Testis (tissue), 3 donors: ENCODE measurements around the gene GATA6. TPM values are rescaled to one million over a fixed set of nuclear protein-coding genes. Genes with fewer than 3 reads are reported as not detected.

Source experiments
- DNase-seq: peaks from one replicate; pipeline ENCODE4 v3.0.0-alpha.2; 2019
- H3K27ac ChIP-seq, 2 donors: fragments of 200-600 bp; sonication (generic); one replicate each; pipeline ENCODE4 v1.5.1; 2019
- H3K27me3 ChIP-seq: fragments of 200-600 bp; sonication (generic); one replicate; pipeline ENCODE4 v1.5.1; 2019
- H3K36me3 ChIP-seq: fragments of 200-600 bp; sonication (generic); one replicate; pipeline ENCODE4 v1.5.1; 2017; ENCODE audit warnings: low read depth; ENCODE audit errors: missing control alignments
- H3K4me1 ChIP-seq: fragments of 200-600 bp; sonication (generic); one replicate; pipeline ENCODE4 v1.5.1; 2019
- H3K4me3 ChIP-seq, 2 donors: fragments of 200-600 bp; sonication (generic); one replicate each; pipeline ENCODE4 v1.5.1; 2017 to 2019
- H3K9me3 ChIP-seq: fragments of 200-600 bp; sonication (generic); one replicate; pipeline ENCODE4 v1.5.1; 2017
- POLR2A ChIP-seq: fragments of 450-650 bp; IDR thresholded peaks from one replicate; pipeline ENCODE4 v1.6.1; 2017; ENCODE audit warnings: antibody characterized with exemption, mild to moderate bottlenecking, moderate library complexity
- WGBS, 2 donors: methylation state at CpG; one replicate each; pipeline ENCODE4 v1.1.5; 2018; 5-methylcytosine and 5-hydroxymethylcytosine counted together
- intact Hi-C: fragments of 100-400 bp; cut with DNase I; formaldehyde crosslinking; loops from one replicate; pipeline ENCODE4 v1.15.1; 2023; ENCODE audit warnings: low total_unique reads
- polyA plus RNA-seq: library from polyadenylated mRNA; stranded (reverse); fragments of 350-450 nt; fragmentation: Illumina TruSeq; extraction: RNeasy Lipid Tissue Mini Kit (QIAGEN cat#74804); gene quantifications from one replicate; pipeline ENCODE4 v1.2.3, GENCODE V29; 2014; ENCODE audit warnings: low read depth, low replicate concordance; ENCODE audit not compliant: insufficient read depth
- total RNA-seq, 2 donors: library from RNA; depleted of rRNA; stranded (reverse); fragments of >200 nt; gene quantifications; one replicate each; pipeline ENCODE4 v1.2.3, GENCODE V29; 2016
- TF ChIP-seq, protein P1 (sequence below), 3 experiments: fragments of 450-650 bp in 2 of 3; fragments of 200-600 bp in 1 of 3; sonication (generic) in 1 of 3; IDR thresholded peaks; one replicate each; pipeline ENCODE4 v1.5.1; 2016 to 2019; ENCODE audit warnings: antibody characterized with exemption in 3 of 3, mild to moderate bottlenecking in 2 of 3, moderate library complexity in 1 of 3

GATA6 gene
- total and polyA plus RNA-seq, 3 donors from 2014 or later, result 13.8 to 54.6 (median 50.5) TPM

DNA sequence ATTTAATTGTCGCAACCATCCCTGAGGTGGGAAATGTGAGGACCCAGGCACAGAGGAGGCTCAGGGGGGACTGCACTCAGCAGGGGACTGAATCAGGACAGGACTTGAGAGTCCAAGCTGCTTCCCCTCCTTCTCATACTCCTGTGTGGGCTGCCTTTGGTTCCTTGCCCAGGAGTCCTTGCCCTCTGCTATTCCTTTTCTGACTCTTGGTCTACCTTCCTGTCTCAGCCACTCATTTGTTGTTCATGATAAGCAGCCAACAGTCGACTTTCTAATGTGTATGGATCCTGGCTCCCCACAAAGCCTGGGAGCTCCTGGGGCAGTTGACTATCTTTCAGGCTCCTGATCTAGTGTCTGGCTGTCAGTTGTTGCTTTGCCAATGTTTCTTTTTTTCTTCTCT lies 28.3 kb downstream of the GATA6 start:
- no peaks in the 10 kb centered on the region for H3K9me3 ChIP-seq
- intact Hi-C loops, result no loop called here
- no peak overlapping the region for H3K4me3 ChIP-seq
- H3K27ac ChIP-seq, result no peak overlapping the region
- H3K27me3 ChIP-seq, result no peaks in the 10 kb centered on the region
- H3K4me1 ChIP-seq, result peaks cover 13% of the 10 kb centered on the region
- TF ChIP-seq POLR2A, result no peak
- TF ChIP-seq, protein P1, sequence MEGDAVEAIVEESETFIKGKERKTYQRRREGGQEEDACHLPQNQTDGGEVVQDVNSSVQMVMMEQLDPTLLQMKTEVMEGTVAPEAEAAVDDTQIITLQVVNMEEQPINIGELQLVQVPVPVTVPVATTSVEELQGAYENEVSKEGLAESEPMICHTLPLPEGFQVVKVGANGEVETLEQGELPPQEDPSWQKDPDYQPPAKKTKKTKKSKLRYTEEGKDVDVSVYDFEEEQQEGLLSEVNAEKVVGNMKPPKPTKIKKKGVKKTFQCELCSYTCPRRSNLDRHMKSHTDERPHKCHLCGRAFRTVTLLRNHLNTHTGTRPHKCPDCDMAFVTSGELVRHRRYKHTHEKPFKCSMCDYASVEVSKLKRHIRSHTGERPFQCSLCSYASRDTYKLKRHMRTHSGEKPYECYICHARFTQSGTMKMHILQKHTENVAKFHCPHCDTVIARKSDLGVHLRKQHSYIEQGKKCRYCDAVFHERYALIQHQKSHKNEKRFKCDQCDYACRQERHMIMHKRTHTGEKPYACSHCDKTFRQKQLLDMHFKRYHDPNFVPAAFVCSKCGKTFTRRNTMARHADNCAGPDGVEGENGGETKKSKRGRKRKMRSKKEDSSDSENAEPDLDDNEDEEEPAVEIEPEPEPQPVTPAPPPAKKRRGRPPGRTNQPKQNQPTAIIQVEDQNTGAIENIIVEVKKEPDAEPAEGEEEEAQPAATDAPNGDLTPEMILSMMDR (IDR thresholded peaks at IDR 0.05), result no peak
- H3K36me3 ChIP-seq, result no peaks in the 10 kb centered on the region
- 64 to 70% methylated on average over 2 of the region's 2 CpGs for WGBS, 2 donors
- no peak for DNase-seq

DNA sequence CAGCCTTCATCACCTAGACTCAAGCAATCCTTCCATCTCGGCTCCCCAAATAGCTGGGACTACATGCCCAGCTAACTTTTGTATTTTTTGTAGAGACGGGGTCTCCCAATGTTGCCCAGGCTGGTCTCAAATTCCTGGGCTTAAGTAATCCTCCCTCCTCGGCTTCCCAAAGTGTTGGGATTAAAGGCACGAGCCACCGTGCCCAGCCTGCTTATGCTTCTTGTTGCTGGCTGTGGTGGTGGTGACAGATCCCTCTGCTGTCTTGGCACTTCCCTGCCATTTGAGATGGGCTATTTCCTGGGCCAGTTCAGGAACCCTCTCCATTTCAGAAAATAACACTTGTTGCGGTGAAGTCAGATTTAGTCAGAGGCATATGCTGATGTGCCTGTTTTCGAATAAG lies 28.8 kb downstream of the GATA6 start:
- no peaks in the 10 kb centered on the region for H3K36me3 ChIP-seq
- WGBS, 2 donors, result 93 to 94% methylated on average over 7 of the region's 7 CpGs
- no peaks in the 10 kb centered on the region for H3K27me3 ChIP-seq
- TF ChIP-seq POLR2A, result no peak
- TF ChIP-seq, protein P1 (IDR thresholded peaks at IDR 0.05), result no peak
- no peak overlapping the region for H3K4me3 ChIP-seq
- H3K9me3 ChIP-seq, result no peaks in the 10 kb centered on the region
- H3K4me1 ChIP-seq, result peaks cover 8% of the 10 kb centered on the region
- no peak for DNase-seq
- intact Hi-C loops, result no loop called here
- no peak overlapping the region for H3K27ac ChIP-seq

DNA sequence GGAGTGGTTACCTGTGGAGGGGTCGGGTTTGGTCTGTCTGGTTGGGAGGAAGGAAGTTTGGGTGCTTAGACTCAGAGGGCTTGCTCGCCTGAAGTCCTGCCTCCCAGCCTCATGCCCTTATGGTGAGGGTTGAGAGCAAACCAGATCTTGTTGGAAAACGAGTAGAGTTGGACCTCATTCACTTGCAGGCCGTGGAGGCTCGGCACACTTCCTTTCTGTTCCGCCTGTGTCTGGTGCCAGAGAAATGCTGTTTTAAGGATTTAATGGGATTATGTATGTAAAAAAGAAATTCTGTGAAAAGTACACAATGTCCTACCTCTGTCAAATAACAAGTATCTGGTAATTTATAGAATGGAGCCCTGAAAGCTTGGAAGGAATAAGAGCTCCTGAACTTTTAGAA lies 29.6 kb downstream of the GATA6 start:
- no peak for DNase-seq
- Histone ChIP-seq H3K27ac (no peak overlapping the region), H3K4me3 (no peak overlapping the region), H3K27me3 (no peaks in the 10 kb centered on the region), H3K36me3 (no peaks in the 10 kb centered on the region), H3K4me1 (peaks cover 7% of the 10 kb centered on the region), H3K9me3 (no peaks in the 10 kb centered on the region)
- intact Hi-C loops, result no loop called here
- WGBS, 2 donors, result 53 to 72% methylated on average over 6 of the region's 6 CpGs
- TF ChIP-seq, protein P1 (IDR thresholded peaks at IDR 0.05), result no peak
- no peak for TF ChIP-seq POLR2A

DNA sequence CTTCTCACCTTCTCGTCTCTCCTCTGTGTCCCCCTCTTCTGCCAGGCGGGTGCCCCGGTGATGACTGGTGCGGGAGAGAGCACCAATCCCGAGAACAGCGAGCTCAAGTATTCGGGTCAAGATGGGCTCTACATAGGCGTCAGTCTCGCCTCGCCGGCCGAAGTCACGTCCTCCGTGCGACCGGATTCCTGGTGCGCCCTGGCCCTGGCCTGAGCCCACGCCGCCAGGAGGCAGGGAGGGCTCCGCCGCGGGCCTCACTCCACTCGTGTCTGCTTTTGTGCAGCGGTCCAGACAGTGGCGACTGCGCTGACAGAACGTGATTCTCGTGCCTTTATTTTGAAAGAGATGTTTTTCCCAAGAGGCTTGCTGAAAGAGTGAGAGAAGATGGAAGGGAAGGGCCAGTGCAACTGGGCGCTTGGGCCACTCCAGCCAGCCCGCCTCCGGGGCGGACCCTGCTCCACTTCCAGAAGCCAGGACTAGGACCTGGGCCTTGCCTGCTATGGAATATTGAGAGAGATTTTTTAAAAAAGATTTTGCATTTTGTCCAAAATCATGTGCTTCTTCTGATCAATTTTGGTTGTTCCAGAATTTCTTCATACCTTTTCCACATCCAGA lies 31.3 kb downstream of the GATA6 start:
- no peak overlapping the region for H3K27ac ChIP-seq
- H3K9me3 ChIP-seq, result no peaks in the 10 kb centered on the region
- peak overlapping the region; percentile 29 to 40 for H3K4me3 ChIP-seq
- TF ChIP-seq, protein P1 (IDR thresholded peaks at IDR 0.05), result no peak
- no peak for TF ChIP-seq POLR2A
- H3K4me1 ChIP-seq, result peaks cover 3% of the 10 kb centered on the region
- no peaks in the 10 kb centered on the region for H3K27me3 ChIP-seq
- 59 to 78% methylated on average over 5 to 32 of the region's 32 CpGs for WGBS, 2 donors
- no peaks in the 10 kb centered on the region for H3K36me3 ChIP-seq
- no peak for DNase-seq
- intact Hi-C loops, result no loop called here

DNA sequence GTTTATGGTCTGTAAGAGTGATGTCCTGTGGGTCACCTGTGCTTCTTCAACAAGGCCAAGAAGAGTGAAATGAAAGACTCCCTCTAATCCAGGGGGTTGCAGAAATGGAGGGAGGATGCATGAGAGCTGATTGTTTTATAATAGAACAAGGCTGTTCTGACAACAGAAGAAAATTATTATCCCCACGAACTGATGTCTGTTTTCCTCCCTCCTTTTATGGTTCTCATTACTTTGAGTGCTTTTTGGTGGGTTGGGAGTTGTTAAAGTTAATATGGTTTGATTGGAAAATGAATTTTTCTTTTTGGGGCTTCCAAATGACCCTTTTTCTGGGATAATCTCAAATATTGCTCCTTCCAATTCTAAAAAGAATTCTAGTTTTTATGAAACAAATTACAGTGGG lies 33.6 kb downstream of the GATA6 start:
- H3K4me3 ChIP-seq, result no peak overlapping the region
- no peaks in the 10 kb centered on the region for H3K4me1 ChIP-seq
- no peak for TF ChIP-seq POLR2A
- TF ChIP-seq, protein P1 (IDR thresholded peaks at IDR 0.05), result no peak
- H3K9me3 ChIP-seq, result no peaks in the 10 kb centered on the region
- no peaks in the 10 kb centered on the region for H3K27me3 ChIP-seq
- intact Hi-C loops, result no loop called here
- whole genome bisulfite sequencing, 2 donors, result 50 to 75% methylated on average over 1 of the region's 1 CpG
- H3K27ac ChIP-seq, result no peak overlapping the region
- DNase-seq, result no peak
- no peaks in the 10 kb centered on the region for H3K36me3 ChIP-seq
